HepG2 (cell line): ENCODE measurements around the gene SRP9. TPM values are rescaled to one million over a fixed set of nuclear protein-coding genes. Genes with fewer than 3 reads are reported as not detected.
A peak's percentile ranks its signal among the peaks of the same experiment; 100 is the strongest.

Experiments used
- CENPX ChIP-seq: sonication (generic); formaldehyde crosslinking; IDR thresholded peaks from 2 replicates; pipeline ENCODE4 v1.9.0; 2021; ENCODE audit warnings: mild to moderate bottlenecking, missing genetic modification reagents, moderate library complexity
- KMT2B ChIP-seq: IDR thresholded peaks from 2 replicates; pipeline ENCODE4 v1.6.1; 2016; ENCODE audit warnings: missing genetic modification reagents, missing compliant biosample characterization
- MAFF ChIP-seq: IDR thresholded peaks from 2 replicates; pipeline ENCODE4 v1.6.1; 2011; ENCODE audit warnings: low read depth, low read length, improper control_type of control experiment
- SMAD1 ChIP-seq: sonication (generic); formaldehyde crosslinking; IDR thresholded peaks from 2 replicates; pipeline ENCODE4 v1.4.0; 2020; ENCODE audit warnings: missing genetic modification reagents, low read depth, mild to moderate bottlenecking, borderline replicate concordance
- SMAD9 ChIP-seq: sonication (generic); formaldehyde crosslinking; IDR thresholded peaks from 2 replicates; pipeline ENCODE4 v1.5.1; 2020; ENCODE audit warnings: mild to moderate bottlenecking, missing genetic modification reagents
- SMARCC2 ChIP-seq: fragments of 450-650 bp; IDR thresholded peaks from 2 replicates; pipeline ENCODE4 v1.6.1; 2017; ENCODE audit warnings: antibody characterized with exemption, mild to moderate bottlenecking
- ZNF354B ChIP-seq: sonication (generic); formaldehyde crosslinking; IDR thresholded peaks from 2 replicates; pipeline ENCODE4 v1.8.0; 2022; ENCODE audit warnings: mild to moderate bottlenecking, missing genetic modification reagents
- ZNF446 ChIP-seq: sonication (generic); formaldehyde crosslinking; IDR thresholded peaks from 2 replicates; pipeline ENCODE4 v1.5.0; 2020; ENCODE audit warnings: mild to moderate bottlenecking, missing genetic modification reagents
- ZNF570 ChIP-seq: sonication (generic); formaldehyde crosslinking; IDR thresholded peaks from 2 replicates; pipeline ENCODE4 v1.4.0; 2020; ENCODE audit warnings: mild to moderate bottlenecking, missing genetic modification reagents, borderline replicate concordance
- polyA plus RNA-seq, 8 experiments: library from polyadenylated mRNA; depleted of rRNA in 3 of 8; stranded (reverse) in 7 of 8; unstranded in 1 of 8; fragments of >200 nt; fragmentation: Illumina TruSeq in 4 of 8; extraction: Trizol in 4 of 8; gene quantifications; 2 replicates each; pipeline versions ENCODE4 v1.2.1 to v1.2.3, GENCODE V29; 2011 to 2016; ENCODE audit warnings: low read depth in 4 of 8, missing spikeins in 1 of 8, mixed read lengths in 1 of 8; ENCODE audit not compliant: insufficient read depth in 1 of 8
- total RNA-seq, 5 experiments: library from RNA; depleted of rRNA; stranded (reverse); fragments of >200 nt; fragmentation: Illumina TruSeq; extraction: Trizol; gene quantifications; 2 replicates each; pipeline ENCODE4 v1.2.3, GENCODE V29; 2016; ENCODE audit warnings: low read depth in 1 of 5
- TF ChIP-seq, protein P1 (sequence below): sonication (generic); formaldehyde crosslinking; IDR thresholded peaks from 2 replicates; pipeline ENCODE4 v1.4.0; 2020; ENCODE audit warnings: missing genetic modification reagents
- TF ChIP-seq, protein P2 (sequence below): sonication (generic); formaldehyde crosslinking; conservative IDR thresholded peaks from 2 replicates; pipeline ENCODE4 v1.8.0; 2022; ENCODE audit warnings: mild to moderate bottlenecking, moderate library complexity, missing genetic modification reagents

Gene SRP9
- total and polyA plus RNA-seq, 2 of the 13 experiments (the other 11 are each of a cell fraction or from before 2014, with no cell fraction given) = 251 to 307 TPM

GRCh38 chr1:225777583-225778336 lies at the start of gene SRP9 (continued):
- TF ChIP-seq, protein P1, sequence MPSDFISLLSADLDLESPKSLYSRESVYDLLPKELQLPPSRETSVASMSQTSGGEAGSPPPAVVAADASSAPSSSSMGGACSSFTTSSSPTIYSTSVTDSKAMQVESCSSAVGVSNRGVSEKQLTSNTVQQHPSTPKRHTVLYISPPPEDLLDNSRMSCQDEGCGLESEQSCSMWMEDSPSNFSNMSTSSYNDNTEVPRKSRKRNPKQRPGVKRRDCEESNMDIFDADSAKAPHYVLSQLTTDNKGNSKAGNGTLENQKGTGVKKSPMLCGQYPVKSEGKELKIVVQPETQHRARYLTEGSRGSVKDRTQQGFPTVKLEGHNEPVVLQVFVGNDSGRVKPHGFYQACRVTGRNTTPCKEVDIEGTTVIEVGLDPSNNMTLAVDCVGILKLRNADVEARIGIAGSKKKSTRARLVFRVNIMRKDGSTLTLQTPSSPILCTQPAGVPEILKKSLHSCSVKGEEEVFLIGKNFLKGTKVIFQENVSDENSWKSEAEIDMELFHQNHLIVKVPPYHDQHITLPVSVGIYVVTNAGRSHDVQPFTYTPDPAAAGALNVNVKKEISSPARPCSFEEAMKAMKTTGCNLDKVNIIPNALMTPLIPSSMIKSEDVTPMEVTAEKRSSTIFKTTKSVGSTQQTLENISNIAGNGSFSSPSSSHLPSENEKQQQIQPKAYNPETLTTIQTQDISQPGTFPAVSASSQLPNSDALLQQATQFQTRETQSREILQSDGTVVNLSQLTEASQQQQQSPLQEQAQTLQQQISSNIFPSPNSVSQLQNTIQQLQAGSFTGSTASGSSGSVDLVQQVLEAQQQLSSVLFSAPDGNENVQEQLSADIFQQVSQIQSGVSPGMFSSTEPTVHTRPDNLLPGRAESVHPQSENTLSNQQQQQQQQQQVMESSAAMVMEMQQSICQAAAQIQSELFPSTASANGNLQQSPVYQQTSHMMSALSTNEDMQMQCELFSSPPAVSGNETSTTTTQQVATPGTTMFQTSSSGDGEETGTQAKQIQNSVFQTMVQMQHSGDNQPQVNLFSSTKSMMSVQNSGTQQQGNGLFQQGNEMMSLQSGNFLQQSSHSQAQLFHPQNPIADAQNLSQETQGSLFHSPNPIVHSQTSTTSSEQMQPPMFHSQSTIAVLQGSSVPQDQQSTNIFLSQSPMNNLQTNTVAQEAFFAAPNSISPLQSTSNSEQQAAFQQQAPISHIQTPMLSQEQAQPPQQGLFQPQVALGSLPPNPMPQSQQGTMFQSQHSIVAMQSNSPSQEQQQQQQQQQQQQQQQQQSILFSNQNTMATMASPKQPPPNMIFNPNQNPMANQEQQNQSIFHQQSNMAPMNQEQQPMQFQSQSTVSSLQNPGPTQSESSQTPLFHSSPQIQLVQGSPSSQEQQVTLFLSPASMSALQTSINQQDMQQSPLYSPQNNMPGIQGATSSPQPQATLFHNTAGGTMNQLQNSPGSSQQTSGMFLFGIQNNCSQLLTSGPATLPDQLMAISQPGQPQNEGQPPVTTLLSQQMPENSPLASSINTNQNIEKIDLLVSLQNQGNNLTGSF (CRISPR knock-in tag) = no peak
- TF ChIP-seq ZNF446 (CRISPR knock-in tag) (no peak), ZNF570 (CRISPR knock-in tag) (no peak), SMAD9 (no peak), MAFF (no peak), CENPX (no peak), ZNF354B (CRISPR knock-in tag) (no peak), SMAD1 (CRISPR knock-in tag) (peak; percentile 94; the same call in 1 of the 2 replicates), SMARCC2 (no peak), KMT2B (CRISPR knock-in tag) (peak; percentile 95)
- TF ChIP-seq, protein P2, sequence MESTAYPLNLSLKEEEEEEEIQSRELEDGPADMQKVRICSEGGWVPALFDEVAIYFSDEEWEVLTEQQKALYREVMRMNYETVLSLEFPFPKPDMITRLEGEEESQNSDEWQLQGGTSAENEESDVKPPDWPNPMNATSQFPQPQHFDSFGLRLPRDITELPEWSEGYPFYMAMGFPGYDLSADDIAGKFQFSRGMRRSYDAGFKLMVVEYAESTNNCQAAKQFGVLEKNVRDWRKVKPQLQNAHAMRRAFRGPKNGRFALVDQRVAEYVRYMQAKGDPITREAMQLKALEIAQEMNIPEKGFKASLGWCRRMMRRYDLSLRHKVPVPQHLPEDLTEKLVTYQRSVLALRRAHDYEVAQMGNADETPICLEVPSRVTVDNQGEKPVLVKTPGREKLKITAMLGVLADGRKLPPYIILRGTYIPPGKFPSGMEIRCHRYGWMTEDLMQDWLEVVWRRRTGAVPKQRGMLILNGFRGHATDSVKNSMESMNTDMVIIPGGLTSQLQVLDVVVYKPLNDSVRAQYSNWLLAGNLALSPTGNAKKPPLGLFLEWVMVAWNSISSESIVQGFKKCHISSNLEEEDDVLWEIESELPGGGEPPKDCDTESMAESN (CRISPR knock-in tag) = peak; percentile 31; the same call in 1 of the 2 replicates
